Spleen (tissue), 7 donors: ENCODE measurements around the gene FRAT2.

ENCODE experiments used
- CTCF ChIP-seq, 11 experiments: fragments of 200-600 bp in 7 of 11; fragments of 450-650 bp in 4 of 11; sonication (generic) in 4 of 11; IDR thresholded peaks in 8 of 11; conservative IDR thresholded peaks in 3 of 11; 1 replicate in 7 of 11; 2 replicates in 4 of 11; pipeline versions ENCODE4 v1.4.0 to v1.8.0; 2016 to 2021; ENCODE audit warnings: antibody characterized with exemption in 11 of 11, inconsistent platforms in 4 of 11, mild to moderate bottlenecking in 1 of 11
- POLR2A ChIP-seq, 3 donors: fragments of 450-650 bp; IDR thresholded peaks; one replicate each; pipeline ENCODE4 v1.5.1; 2017; ENCODE audit warnings: antibody characterized with exemption in 3 of 3, mild to moderate bottlenecking in 1 of 3
- donor health status: DM: no; HTN: no; CAD: no; lungs with moderate emphysema.
- donor health status: DM: no; HTN: no; CAD: no.
- donor health status: DM: no; HTN: no; CAD: no.

GRCh38 chr10:97333601-97334369 is 744 bp downstream of the FRAT2 start:
- TF ChIP-seq POLR2A (IDR thresholded peaks at IDR 0.05) = no peak
- peak in 1 of 11 experiments; percentile 12 for TF ChIP-seq CTCF (IDR thresholded peaks at IDR 0.05 in 8 of 11, conservative IDR thresholded peaks at IDR 0.05 in 3 of 11)
